CD4-positive, CD25-positive, alpha-beta regulatory T cell (primary cell): ENCODE measurements around the gene CRYGD. TPM values are rescaled to one million over a fixed set of nuclear protein-coding genes. Genes with fewer than 3 reads are reported as not detected.
"Not testable (repeated sequence)": the region's sequence is repeated elsewhere in the genome, so short reads cannot be mapped to it uniquely, and the experiment has no call there.

Source experiments
- ATAC-seq, 2 donors: fragments of 150-1000 bp; cut with Tn5 transposase; one replicate each; pipeline ENCODE4 v1.10.0; 2021; ENCODE audit warnings: low read depth in 2 of 2, moderate number of reproducible peaks in 2 of 2, moderate library complexity in 1 of 2
- DNase-seq, 3 donors: peaks; one replicate each; pipeline versions ENCODE4 v3.0.0 to v3.0.0-alpha.2; 2012 to 2022; ENCODE audit warnings: mixed read lengths in 1 of 3
- H3K27ac ChIP-seq: one replicate; pipeline ENCODE4 v1.7.0; 2013; ENCODE audit warnings: mild to moderate bottlenecking, low read length; ENCODE audit not compliant: insufficient read depth, poor library complexity, severe bottlenecking
- H3K27me3 ChIP-seq: one replicate; pipeline ENCODE4 v1.7.0; 2013; ENCODE audit warnings: low read length; ENCODE audit not compliant: control insufficient read depth, insufficient read depth
- H3K36me3 ChIP-seq: one replicate; pipeline ENCODE4 v1.7.0; 2013; ENCODE audit warnings: mild to moderate bottlenecking, low read length, moderate library complexity; ENCODE audit not compliant: control insufficient read depth, insufficient read depth
- H3K4me1 ChIP-seq: 2 replicates; pipeline ENCODE4 v1.7.0; 2013; ENCODE audit warnings: mild to moderate bottlenecking, low read length; ENCODE audit not compliant: insufficient read depth, control insufficient read depth, poor library complexity, severe bottlenecking
- H3K4me3 ChIP-seq: one replicate; pipeline ENCODE4 v1.7.0; 2013; ENCODE audit warnings: low read depth, mild to moderate bottlenecking, low read length, moderate library complexity
- H3K9me3 ChIP-seq, 2 experiments: 1 replicate in 1 of 2; 2 replicates in 1 of 2; pipeline ENCODE4 v1.7.0; 2013; ENCODE audit warnings: low read length in 2 of 2, mild to moderate bottlenecking in 1 of 2, moderate library complexity in 1 of 2; ENCODE audit not compliant: control insufficient read depth in 2 of 2
- H3K27ac Mint-ChIP-seq, 3 donors: one replicate each; pipeline ENCODE4 v1.8.0; 2020 to 2022; ENCODE audit warnings: mild to moderate bottlenecking in 3 of 3, mixed read lengths in 3 of 3, moderate library complexity in 2 of 3
- H3K27me3 Mint-ChIP-seq: one replicate; pipeline ENCODE4 v1.8.0; 2022; ENCODE audit warnings: mild to moderate bottlenecking, mixed read lengths
- H3K36me3 Mint-ChIP-seq: one replicate; pipeline ENCODE4 v1.8.0; 2020; ENCODE audit warnings: mixed read lengths
- H3K4me1 Mint-ChIP-seq, 4 donors: one replicate each; pipeline ENCODE4 v1.8.0; 2020 to 2022; ENCODE audit warnings: mixed read lengths in 4 of 4, mild to moderate bottlenecking in 1 of 4
- H3K4me3 Mint-ChIP-seq, 4 donors: one replicate each; pipeline ENCODE4 v1.8.0; 2020 to 2022; ENCODE audit warnings: mild to moderate bottlenecking in 4 of 4, mixed read lengths in 4 of 4, moderate library complexity in 3 of 4
- H3K9me3 Mint-ChIP-seq, 7 donors: one replicate each; pipeline ENCODE4 v1.8.0; 2020 to 2022; ENCODE audit warnings: mixed read lengths in 7 of 7, mild to moderate bottlenecking in 3 of 7, moderate library complexity in 2 of 7
- polyA plus RNA-seq, 4 donors: library from polyadenylated mRNA; unstranded; fragments of 300-500 nt; fragmentation: Illumina TruSeq; gene quantifications; one replicate each; pipeline ENCODE4 v1.2.3, GENCODE V29; 2021
- total RNA-seq: library from RNA; stranded (reverse); gene quantifications from one replicate; pipeline ENCODE4 v1.2.3, GENCODE V29; 2022

The CRYGD gene
- total and polyA plus RNA-seq, 5 donors from 2014 or later, result 0.69 TPM; not detected in 4

DNA sequence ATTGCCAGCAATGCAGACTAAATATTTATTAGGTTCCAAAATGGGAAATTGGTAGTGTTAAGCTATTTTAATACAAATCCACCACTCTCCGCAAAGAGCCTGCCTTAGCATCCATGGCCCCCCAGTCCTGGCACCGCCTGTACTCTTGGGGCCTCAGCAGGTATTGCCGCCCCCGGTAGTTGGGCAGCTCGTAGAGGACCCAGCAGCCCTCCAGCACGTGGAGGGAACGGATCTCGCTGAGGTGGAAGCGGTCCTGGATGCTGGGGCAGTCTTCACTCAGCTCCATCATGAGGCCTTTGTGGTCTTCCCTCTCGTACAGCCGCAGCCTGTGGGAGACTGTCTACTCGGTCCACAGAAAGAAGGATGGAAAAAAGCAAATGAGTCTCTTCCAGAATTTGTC lies 3.8 kb upstream of the CRYGD start:
- no peak overlapping the region for H3K27ac Mint-ChIP-seq
- Histone ChIP-seq H3K27ac (no peak overlapping the region), H3K27me3 (peaks cover 10% of the 10 kb centered on the region), H3K9me3 (no peaks in the 10 kb centered on the region), H3K4me3 (no peak overlapping the region), H3K36me3 (no peaks in the 10 kb centered on the region), H3K4me1 (no peaks in the 10 kb centered on the region)
- H3K9me3 Mint-ChIP-seq, result peaks cover 0 to 7% (median 0%) of the 10 kb centered on the region in 7 donors
- peaks cover 26% of the 10 kb centered on the region for H3K27me3 Mint-ChIP-seq
- ATAC-seq, result no peak
- H3K36me3 Mint-ChIP-seq, result no peaks in the 10 kb centered on the region
- peaks cover 0 to 8% (median 3%) of the 10 kb centered on the region in 4 donors for H3K4me1 Mint-ChIP-seq
- DNase-seq, result no peak
- H3K4me3 Mint-ChIP-seq, result no peak overlapping the region

DNA sequence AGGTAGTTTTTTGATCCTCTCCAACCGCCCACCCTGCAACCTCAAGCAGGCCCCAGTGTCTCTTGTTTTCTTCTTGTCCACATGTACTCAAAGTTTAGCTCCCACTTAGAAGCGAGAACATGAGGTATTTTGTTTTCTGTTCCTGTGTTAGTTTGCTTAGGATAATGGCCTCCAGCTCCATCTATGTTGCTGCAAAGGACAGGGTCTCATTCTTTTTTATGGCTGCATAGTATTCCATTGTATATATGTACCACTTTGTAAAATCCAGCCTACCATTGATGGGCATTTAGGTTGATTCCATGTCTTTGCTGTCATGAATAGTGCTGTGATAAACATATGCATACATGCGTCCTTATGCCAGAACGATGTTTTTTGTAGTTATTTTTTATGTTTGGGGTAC lies 2.8 kb upstream of the CRYGD start:
- peaks cover 10% of the 10 kb centered on the region for H3K27me3 ChIP-seq
- ATAC-seq, result no peak
- H3K27ac Mint-ChIP-seq, result no peak overlapping the region

DNA sequence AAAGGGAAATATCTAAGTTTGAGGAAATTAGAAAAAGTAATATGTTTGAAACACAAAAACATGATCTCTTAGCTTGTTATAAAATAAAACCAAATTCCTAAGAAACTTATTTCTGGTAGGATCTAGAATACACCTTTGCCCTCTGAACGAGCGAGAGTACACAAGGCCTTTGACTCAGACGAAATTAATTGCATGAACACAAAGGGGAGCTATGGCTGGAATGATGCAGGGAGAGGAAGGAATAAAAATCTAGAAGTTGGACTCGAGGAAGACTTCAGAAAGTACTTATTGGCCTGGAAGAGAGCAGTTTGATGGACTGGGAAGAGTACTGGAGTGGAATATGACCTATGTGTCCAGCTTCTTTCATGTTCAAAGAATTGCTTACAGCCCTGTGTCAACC lies 927 bp upstream of the CRYGD start:
- DNase-seq, result no peak
- Histone ChIP-seq H3K4me3 (no peak overlapping the region), H3K27ac (no peak overlapping the region), H3K9me3 (no peaks in the 10 kb centered on the region), H3K4me1 (no peaks in the 10 kb centered on the region), H3K36me3 (no peaks in the 10 kb centered on the region), H3K27me3 (peaks cover 12% of the 10 kb centered on the region)
- no peak overlapping the region for H3K4me3 Mint-ChIP-seq
- H3K4me1 Mint-ChIP-seq, result peaks cover 0 to 8% (median 3%) of the 10 kb centered on the region in 4 donors
- H3K9me3 Mint-ChIP-seq, result peaks cover 0 to 7% (median 0%) of the 10 kb centered on the region in 7 donors
- no peaks in the 10 kb centered on the region for H3K36me3 Mint-ChIP-seq
- peaks cover 26% of the 10 kb centered on the region for H3K27me3 Mint-ChIP-seq
- no peak overlapping the region for H3K27ac Mint-ChIP-seq
- ATAC-seq, result no peak

More for the DNA sequence above, 2.8 kb upstream of the CRYGD start:
- peaks cover 0 to 7% (median 0%) of the 10 kb centered on the region in 7 donors for H3K9me3 Mint-ChIP-seq
- Histone ChIP-seq H3K27ac (no peak overlapping the region), H3K4me1 (no peaks in the 10 kb centered on the region), H3K9me3 (no peaks in the 10 kb centered on the region), H3K4me3 (no peak overlapping the region), H3K36me3 (no peaks in the 10 kb centered on the region)
- peaks cover 26% of the 10 kb centered on the region for H3K27me3 Mint-ChIP-seq
- H3K36me3 Mint-ChIP-seq, result no peaks in the 10 kb centered on the region
- no peak for DNase-seq
- no peak overlapping the region for H3K4me3 Mint-ChIP-seq
- peaks cover 0 to 8% (median 3%) of the 10 kb centered on the region in 4 donors for H3K4me1 Mint-ChIP-seq

DNA sequence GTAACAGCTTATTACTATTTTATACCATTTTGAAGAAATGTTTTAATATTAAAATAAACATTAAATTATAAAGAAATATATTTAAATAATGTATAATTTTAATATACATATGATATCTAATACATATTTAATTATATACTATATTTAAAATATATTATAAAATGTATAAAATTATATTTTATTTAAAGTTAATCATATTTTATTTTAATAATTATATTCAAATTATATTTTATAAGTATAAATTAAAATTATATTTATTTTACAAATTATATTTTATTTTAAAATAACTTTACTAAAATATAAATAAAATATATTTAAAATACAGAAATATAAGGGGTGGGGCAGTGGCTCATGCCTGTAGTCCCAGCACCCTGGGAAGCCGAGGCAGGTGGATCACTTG lies 2.1 kb downstream of the CRYGD start:
- H3K27me3 Mint-ChIP-seq, result peaks cover 22% of the 10 kb centered on the region
- no peaks in the 10 kb centered on the region for H3K36me3 ChIP-seq
- no peaks in the 10 kb centered on the region for H3K36me3 Mint-ChIP-seq
- no peak for DNase-seq
- H3K4me1 Mint-ChIP-seq, result peaks cover 0 to 8% (median 3%) of the 10 kb centered on the region in 4 donors
- H3K27me3 ChIP-seq, result peaks cover 10% of the 10 kb centered on the region
- no peak for ATAC-seq
- peaks cover 0 to 7% (median 0%) of the 10 kb centered on the region in 7 donors for H3K9me3 Mint-ChIP-seq
- no peaks in the 10 kb centered on the region for H3K9me3 ChIP-seq
- no peaks in the 10 kb centered on the region for H3K4me1 ChIP-seq
- no peak overlapping the region for H3K4me3 Mint-ChIP-seq
- no peak overlapping the region for H3K27ac ChIP-seq
- no peak overlapping the region for H3K27ac Mint-ChIP-seq
- no peak overlapping the region for H3K4me3 ChIP-seq

DNA sequence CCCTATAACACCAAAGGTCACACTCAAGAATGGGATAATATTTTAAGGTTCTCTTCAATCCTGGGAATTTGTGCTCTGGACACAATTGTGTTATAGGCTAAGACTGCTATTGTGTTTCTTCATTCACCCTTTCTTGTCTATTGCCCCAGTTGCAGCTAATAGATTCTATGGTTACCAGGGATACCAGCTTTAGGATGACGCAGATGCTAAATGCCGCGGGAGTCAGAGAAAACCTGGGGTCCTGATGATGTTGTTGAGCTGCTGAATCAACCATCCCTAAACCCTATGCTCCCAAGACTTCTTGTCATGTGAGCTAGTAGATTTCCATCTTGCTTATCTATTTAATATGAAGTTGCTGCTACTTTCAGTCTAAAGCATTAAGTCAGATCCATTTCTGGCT lies 5.4 kb downstream of the CRYGD start:
- Histone ChIP-seq H3K4me3 (no peak overlapping the region), H3K27me3 (peaks cover 2% of the 10 kb centered on the region), H3K9me3 (no peaks in the 10 kb centered on the region), H3K4me1 (no peaks in the 10 kb centered on the region), H3K36me3 (no peaks in the 10 kb centered on the region), H3K27ac (no peak overlapping the region)
- ATAC-seq (no peak), DNase-seq (no peak)
- Mint-ChIP-seq H3K4me1 (peaks cover 0 to 3% (median under 1%) of the 10 kb centered on the region in 4 donors), H3K9me3 (peaks cover 0 to 1% (median 0%) of the 10 kb centered on the region in 7 donors), H3K27ac (no peak overlapping the region), H3K36me3 (no peaks in the 10 kb centered on the region), H3K4me3 (no peak overlapping the region), H3K27me3 (peaks cover 8% of the 10 kb centered on the region)

DNA sequence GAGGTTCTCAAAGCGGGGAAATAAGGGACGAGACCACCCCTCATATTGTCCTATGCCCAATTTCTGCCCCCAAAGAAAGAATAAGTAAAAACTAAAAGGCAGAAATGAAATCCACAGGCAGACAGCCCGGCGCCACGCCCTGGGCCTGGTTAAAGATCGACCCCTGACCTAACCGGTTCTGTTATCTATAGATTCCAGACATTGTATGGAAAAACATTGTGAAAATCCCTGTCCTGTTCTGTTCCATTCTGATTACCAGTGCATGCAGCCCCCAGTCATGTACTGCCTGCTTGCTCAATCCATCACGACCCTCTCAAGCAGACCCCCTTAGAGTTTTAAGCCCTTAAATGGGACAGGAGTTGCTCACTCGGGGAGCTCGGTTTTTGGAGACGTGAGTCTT lies 6.9 kb downstream of the CRYGD start:
- H3K4me1 ChIP-seq, H3K9me3 Mint-ChIP-seq, H3K27me3 ChIP-seq, H3K27ac ChIP-seq, H3K4me1 Mint-ChIP-seq, ATAC-seq, H3K27ac Mint-ChIP-seq, H3K4me3 Mint-ChIP-seq, H3K4me3 ChIP-seq, H3K36me3 Mint-ChIP-seq, H3K9me3 ChIP-seq, DNase-seq, H3K27me3 Mint-ChIP-seq, H3K36me3 ChIP-seq: not testable (repeated sequence)

DNA sequence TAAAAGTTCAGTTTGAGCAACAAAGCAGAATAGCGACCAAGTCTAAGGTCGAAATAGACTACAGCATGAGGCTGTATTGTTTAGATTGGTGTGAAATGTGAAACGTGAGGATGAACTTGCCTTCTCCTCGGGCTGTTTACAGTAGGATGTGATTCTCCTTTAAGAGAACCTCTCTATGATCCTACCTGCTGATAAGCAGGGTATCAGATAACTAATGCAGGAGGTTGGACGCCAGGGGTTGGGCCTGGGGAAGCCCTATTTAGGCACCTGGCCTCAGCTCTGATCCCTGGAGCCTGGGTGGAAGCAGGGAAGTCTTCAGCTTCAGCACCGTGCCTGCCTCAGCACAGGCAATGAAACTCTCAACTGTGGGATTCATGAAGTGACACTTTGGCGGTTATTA lies 11.4 kb downstream of the CRYGD start:
- Histone ChIP-seq H3K4me1 (no peaks in the 10 kb centered on the region), H3K9me3 (no peaks in the 10 kb centered on the region), H3K27ac (no peak overlapping the region), H3K36me3 (no peaks in the 10 kb centered on the region), H3K4me3 (no peak overlapping the region), H3K27me3 (no peaks in the 10 kb centered on the region)
- Mint-ChIP-seq H3K27me3 (peaks cover 4% of the 10 kb centered on the region), H3K27ac (no peak overlapping the region), H3K4me1 (no peaks in the 10 kb centered on the region), H3K36me3 (no peaks in the 10 kb centered on the region), H3K4me3 (no peak overlapping the region), H3K9me3 (peaks cover 0 to 1% (median 0%) of the 10 kb centered on the region in 7 donors)
- ATAC-seq (no peak), DNase-seq (no peak)

DNA sequence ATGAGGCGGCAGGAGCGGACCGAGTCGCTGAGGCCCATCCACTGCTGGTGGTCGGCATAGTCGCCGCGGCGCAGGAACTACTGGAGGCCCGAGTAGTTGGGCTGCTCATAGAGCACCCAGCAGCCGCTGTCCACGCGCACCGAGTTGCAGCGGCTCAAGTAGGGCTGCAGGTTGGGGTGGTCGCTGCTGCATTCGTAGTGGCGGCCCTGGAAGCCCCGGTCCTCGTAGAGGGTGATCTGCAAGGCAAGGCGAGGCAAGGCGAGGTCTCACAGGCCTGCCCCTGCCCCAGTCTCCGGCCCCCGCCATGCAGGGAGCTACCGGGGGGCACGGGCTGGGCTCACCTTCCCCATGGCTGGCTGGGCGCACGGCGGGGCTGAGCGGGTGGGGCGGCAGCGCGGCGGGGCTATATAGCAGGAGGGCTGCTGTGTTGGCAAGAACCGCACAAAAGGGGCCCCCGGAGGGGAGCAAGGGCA lies 12.0 kb downstream of the CRYGD start:
- H3K27ac Mint-ChIP-seq, ATAC-seq, DNase-seq, H3K4me1 ChIP-seq, H3K9me3 Mint-ChIP-seq, H3K9me3 ChIP-seq, H3K4me3 ChIP-seq, H3K27me3 ChIP-seq, H3K36me3 Mint-ChIP-seq, H3K4me1 Mint-ChIP-seq, H3K27me3 Mint-ChIP-seq, H3K27ac ChIP-seq, H3K36me3 ChIP-seq, H3K4me3 Mint-ChIP-seq: not testable (repeated sequence)
